Left ventricle myocardium superior (tissue), 1 donor: ENCODE measurements around the gene ZNF507. TPM values are rescaled to one million over a fixed set of nuclear protein-coding genes. Genes with fewer than 3 reads are reported as not detected.
"Not testable (repeated sequence)": the region's sequence is repeated elsewhere in the genome, so short reads cannot be mapped to it uniquely, and the experiment has no call there.

Source experiments
- ATAC-seq: fragments of 200-7000 bp; cut with Tn5 transposase; one replicate; pipeline ENCODE4 v1.9.1; 2020; ENCODE audit warnings: mild to moderate bottlenecking, moderate library complexity
- DNase-seq: peaks from one replicate; pipeline ENCODE4 v3.0.0-alpha.2; 2020
- intact Hi-C: fragments of 100-400 bp; cut with micrococcal nuclease; formaldehyde crosslinking; loops from one replicate; pipeline ENCODE4 v1.11.0; 2022
- total RNA-seq: library from RNA; stranded (reverse); fragmentation: NEBNext Ultra II Directional; extraction: Animal tissue kit (Norgen Biotek cat#: 25700); gene quantifications from one replicate; pipeline ENCODE4 v1.2.1, GENCODE V29; 2021
- donor health status: DM: no; HTN: yes; CAD: no; lungs with severe emphysema.

The ZNF507 gene
- total RNA-seq, 1 donor from 2014 or later = 16.1 TPM

- ATAC-seq = no peak
- intact Hi-C loops = no loop called here
- DNase-seq = no peak
These were observed 59.0 kb downstream of the ZNF507 start for GRCh38 chr19:32404213-32404932.

GRCh38 chr19:32404933-32405430 lies 59.6 kb downstream of the ZNF507 start:
- DNase-seq = peak; percentile 83
- intact Hi-C loops = no loop called here

DNA sequence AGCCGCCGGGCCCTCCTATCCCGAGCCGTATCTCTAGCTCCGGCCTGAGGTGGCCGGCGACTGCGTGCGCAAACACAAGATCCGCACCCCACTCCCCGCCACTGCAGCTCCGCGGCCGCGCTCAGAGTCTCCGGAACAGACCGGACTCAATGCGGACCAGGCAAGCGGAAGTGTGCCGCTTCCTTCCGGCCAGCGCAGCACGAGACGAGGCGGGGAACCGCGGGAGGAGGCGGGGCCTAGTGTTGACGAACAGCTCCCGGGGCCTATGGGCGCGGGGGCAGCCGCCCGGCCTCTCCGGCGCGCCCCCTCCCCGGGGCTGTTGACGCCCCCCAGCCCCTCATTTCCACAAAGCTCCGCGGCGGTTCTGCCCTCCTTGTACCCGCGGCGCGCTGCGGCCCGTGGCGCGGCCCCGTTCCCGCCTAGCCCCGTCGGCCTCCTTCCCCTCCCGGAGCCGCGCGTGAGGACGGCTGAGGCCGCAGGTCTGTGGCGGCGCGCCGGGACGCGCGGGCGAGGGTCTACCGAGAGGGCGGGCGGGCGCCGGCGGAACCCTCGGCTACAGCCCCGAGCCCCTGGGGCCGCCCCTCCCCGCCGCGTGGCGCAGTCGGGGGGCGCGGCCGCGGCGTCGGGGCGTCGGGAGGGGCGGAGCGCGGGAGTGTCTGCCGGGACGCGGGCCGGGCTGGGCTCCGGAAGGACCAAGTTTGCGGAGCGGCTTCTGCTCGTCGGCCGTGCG lies 60.2 kb downstream of the ZNF507 start, which contains the start of gene DPY19L3:
DPY19L3 (plus strand) TSS at position 340 of the 730 bp plus-strand sequence. CDS start 2,484 bp downstream, outside the sequence.
- intact Hi-C loops = no loop called here
- peak; percentile 99 for ATAC-seq
- peak; percentile 97 for DNase-seq

More at GRCh38 chr19:32404933-32405430, 59.6 kb downstream of the ZNF507 start:
- ATAC-seq = peak; percentile 63

DNA sequence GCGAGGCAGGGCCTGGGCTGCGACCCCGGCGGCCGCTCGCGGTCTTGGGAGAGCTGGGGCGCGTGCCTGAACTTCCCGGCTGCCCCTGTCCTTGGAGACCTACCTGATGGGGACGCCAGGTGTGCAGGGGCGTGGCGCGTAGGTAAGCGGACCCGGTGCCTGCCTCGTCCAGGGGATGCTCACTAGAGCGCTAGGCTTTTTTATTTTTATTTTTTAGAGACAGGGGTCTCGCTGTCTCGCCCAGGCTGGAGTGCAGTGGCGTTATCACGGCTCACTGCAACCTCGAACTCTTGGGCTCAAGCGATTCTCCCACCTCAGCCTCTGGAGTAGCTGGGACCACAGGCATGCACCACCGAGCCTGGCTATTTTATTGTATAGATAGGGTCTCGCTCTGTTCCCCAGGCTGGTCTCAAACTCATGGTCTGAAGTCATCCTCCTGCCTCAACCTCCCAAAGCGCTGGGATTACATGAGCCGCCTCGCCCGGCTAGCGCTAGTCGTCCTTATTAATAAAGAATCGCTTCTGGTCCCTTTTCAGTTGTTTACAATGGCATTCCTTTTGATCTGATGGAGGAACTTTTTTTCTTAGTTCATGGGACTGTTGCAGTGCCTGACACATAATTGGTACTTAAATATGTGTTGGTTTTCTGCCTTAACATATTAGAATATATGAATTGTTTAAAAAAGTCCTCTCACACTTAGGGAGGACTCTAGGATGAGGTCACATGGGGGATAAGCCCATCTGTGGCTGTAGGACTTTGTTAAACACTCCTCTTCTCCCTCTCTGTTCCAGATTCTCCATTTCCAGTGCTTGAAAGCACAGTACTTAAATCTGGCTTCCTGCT lies 61.0 kb downstream of the ZNF507 start:
- no peak for DNase-seq
- intact Hi-C loops = no loop called here
- ATAC-seq = no peak

DNA sequence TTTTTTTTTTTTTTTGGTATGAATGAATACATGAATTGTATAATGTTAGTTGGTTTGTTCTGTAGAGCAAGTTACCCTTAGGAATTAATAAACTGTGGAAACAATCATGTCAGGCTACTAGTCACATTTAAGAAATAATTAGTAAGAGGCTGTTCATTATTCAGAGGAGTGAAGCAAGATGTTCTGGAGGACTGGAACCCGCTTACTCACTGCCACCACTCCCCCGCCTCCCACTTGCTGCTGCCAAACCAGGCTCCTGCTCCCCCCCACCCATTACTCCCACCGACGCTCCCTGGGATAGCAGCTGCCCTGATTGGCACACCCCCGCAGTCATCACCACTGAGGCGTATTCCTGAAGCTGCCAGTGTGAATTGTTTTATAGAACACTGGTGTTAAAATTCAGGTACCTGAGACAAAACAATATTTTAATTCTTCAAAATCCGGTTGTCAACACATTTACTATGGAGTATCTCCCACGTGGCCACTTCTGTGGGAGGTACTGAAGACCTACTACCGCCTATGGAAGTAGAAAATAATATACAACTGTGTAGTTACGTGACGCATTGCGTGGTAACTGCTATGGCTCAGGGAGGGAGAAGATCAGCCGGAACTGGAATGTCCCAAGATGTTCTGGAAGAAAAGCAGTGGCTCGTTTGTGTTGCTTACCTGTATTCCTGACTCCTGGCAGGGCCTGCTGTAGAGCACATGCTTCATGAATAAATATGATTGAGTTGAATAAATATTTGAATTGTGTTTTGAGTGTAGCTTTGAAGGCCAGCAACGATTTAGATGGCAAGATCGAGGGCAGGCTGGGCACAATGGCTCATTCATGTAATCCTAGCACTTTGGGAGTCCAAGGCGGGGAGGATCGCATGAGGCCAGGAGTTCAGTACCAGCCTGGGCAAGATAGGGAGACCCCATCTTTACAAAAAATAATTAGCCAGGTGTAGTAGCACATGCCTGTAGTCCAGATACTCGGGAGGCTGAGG lies 61.9 kb downstream of the ZNF507 start:
- DNase-seq (no peak), ATAC-seq (no peak)
- intact Hi-C loops = no loop called here

DNA sequence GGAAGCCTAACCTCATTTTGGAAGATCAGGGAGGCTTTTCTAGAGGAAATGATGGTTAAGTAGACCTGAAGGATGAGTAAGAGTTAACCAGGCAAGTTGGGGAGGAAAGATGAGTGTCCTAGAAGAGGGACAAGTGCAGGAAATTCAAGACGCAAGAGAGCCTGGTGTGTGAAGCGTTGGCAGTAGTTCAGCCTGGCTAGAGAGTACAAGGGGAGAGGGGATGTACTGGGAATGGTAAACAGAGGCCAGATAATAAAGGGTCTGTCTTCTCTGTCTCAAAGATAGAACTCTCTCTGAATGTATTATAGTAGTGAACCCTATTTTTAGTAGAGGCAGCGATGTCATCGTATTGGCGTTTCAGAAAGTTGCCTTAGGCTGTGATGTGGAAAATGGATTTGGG lies 69.8 kb downstream of the ZNF507 start:
- no peak for DNase-seq
- no peak for ATAC-seq
- intact Hi-C loops = no loop called here

- DNase-seq = no peak
- intact Hi-C loops = no loop called here
- no peak for ATAC-seq
These were observed 70.3 kb downstream of the ZNF507 start for GRCh38 chr19:32415669-32416068.

DNA sequence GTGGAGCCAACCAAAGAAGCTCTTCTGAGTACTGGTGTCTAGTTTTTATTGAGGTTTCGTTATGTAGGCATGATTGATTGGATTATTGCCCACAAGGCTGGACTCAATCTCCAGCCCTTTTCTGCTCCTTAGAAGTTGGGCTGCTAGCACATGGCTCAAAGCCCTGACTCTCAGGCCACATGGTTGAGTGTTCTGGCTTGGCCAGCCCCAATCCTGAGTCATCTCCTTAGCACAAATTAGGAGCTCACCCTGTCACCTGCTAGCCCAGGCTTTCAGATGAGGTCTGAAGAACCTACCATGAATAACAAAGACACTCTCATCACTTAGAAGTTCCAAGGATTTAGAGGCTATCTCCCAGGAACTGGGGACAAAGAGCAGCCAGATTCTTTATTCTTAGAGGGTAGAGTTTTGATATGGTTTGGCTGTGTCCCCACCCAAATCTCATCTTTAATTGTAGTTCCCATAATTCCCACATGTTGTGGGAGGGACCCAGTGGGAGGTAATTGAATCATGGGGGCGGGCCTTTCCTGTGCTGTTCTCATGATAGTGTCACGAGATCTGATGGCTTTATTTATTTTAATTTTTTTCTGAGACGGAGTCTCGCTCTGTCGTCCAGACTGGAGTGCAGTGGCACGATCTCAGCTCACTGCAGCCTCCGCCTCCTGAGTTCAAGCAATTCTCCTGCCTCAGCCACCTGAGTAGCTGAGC lies 71.5 kb downstream of the ZNF507 start:
- intact Hi-C loops = no loop called here
- DNase-seq = no peak
- no peak for ATAC-seq

- intact Hi-C loops = no loop called here
- DNase-seq (no peak), ATAC-seq (no peak)
These were observed 72.7 kb downstream of the ZNF507 start for GRCh38 chr19:32418155-32418554.

GRCh38 chr19:32421589-32422361 lies 76.4 kb downstream of the ZNF507 start:
- ATAC-seq (peak; percentile 47), DNase-seq (no peak)
- intact Hi-C loops = no loop called here

DNA sequence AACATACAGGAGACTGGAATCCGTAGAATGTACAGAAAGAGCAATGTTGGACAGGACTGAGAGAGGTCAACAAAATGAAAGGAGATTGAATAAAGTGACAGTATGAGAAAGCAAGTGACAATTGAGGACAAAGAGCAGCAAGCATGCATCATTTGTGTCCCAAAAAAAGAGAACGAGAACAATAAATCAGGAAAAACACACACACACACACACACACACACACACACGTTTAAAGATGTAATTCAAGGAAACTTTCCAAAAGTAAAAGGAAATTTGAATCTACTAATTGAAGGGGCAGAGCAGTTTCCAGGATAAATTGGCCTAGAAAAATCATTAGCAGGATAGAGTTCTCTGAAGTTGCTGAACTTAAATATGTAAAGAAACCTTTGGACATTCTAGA lies 77.0 kb downstream of the ZNF507 start:
- intact Hi-C loops = no loop called here
- ATAC-seq = no peak
- no peak for DNase-seq

DNA sequence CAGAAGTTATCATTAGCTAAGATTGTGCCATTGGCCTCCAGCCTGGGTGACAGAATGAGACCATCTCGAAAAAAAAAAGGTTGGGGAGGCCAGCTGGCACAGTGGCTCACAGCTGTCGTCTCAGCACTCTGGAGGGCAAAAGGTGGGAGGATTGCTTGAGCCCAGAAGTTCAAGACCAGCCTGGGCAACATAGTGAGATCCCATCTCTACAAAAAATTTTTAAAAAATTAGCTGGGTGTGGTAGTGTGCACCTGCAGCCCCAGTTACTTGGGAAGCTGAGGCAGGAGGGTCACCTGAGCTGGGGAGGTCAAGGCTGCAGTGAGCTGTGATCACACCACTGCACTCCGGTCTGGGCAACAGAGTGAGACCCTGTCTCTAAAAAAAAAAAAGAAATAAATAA lies 78.5 kb downstream of the ZNF507 start:
- DNase-seq, intact Hi-C loops: not testable (repeated sequence)

GRCh38 chr19:32427536-32427935 lies 82.1 kb downstream of the ZNF507 start:
- no peak for ATAC-seq
- intact Hi-C loops = no loop called here

More for the DNA sequence above, 78.5 kb downstream of the ZNF507 start:
- ATAC-seq = not testable (repeated sequence)

DNA sequence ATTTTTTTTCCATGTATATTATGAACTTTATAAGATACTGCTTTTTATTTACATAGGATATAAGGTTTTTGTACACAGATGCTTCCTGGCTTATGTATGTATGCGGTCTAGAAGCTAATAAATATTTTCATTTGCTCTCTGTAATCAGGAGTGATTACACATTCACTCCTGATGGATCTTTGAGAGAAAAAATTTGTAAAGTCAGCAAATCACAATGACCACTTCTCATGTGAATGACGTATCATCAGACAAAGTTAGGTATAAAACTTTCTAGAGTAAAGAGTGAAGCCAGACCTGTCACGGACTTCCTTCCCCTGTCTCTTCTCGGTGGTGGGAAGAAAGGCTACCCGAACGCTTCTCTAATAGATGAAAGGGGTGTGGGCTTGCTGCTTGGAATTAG lies 91.3 kb downstream of the ZNF507 start:
- DNase-seq (no peak), ATAC-seq (no peak)
- intact Hi-C loops = no loop called here

More at GRCh38 chr19:32427536-32427935, 82.1 kb downstream of the ZNF507 start:
- DNase-seq = no peak

GRCh38 chr19:32437096-32437495 lies 91.7 kb downstream of the ZNF507 start:
- intact Hi-C loops = no loop called here
- DNase-seq (no peak), ATAC-seq (no peak)
